GM12865 (cell line): Measurements from ENCODE around the gene SLC6A11.

ENCODE experiments used
- DNase-seq: peaks from one replicate; pipeline ENCODE4 v3.0.0; 2010; ENCODE audit warnings: low read depth
- H3K4me3 ChIP-seq: 2 replicates; pipeline ENCODE4 v1.5.1; 2011; ENCODE audit warnings: mild to moderate bottlenecking, low read depth, low read length, control low read depth
- CTCF ChIP-seq: IDR thresholded peaks from 2 replicates; pipeline ENCODE4 v1.5.1; 2011; ENCODE audit warnings: low read length, control low read depth, low read depth, inconsistent platforms; ENCODE audit not compliant: insufficient read depth; ENCODE audit errors: missing control alignments

Gene SLC6A11

GRCh38 chr3:10892622-10893021 lies 76.6 kb downstream of the SLC6A11 start:
- no peak for TF ChIP-seq CTCF
- no peak overlapping the region for H3K4me3 ChIP-seq

GRCh38 chr3:10901296-10901945 lies 85.4 kb downstream of the SLC6A11 start:
- no peak for DNase-seq

More at GRCh38 chr3:10892622-10893021, 76.6 kb downstream of the SLC6A11 start:
- DNase-seq = no peak

GRCh38 chr3:10907262-10907661 lies 91.2 kb downstream of the SLC6A11 start:
- DNase-seq = no peak
- no peak overlapping the region for H3K4me3 ChIP-seq
- TF ChIP-seq CTCF = no peak

More at GRCh38 chr3:10901296-10901945, 85.4 kb downstream of the SLC6A11 start:
- TF ChIP-seq CTCF = no peak
- H3K4me3 ChIP-seq = no peak overlapping the region

- TF ChIP-seq CTCF = no peak
- H3K4me3 ChIP-seq = no peak overlapping the region
- DNase-seq = no peak
These were observed 94.3 kb downstream of the SLC6A11 start for GRCh38 chr3:10910367-10910766.

- no peak for TF ChIP-seq CTCF
- DNase-seq = no peak
- no peak overlapping the region for H3K4me3 ChIP-seq
These were observed 95.4 kb downstream of the SLC6A11 start for GRCh38 chr3:10911350-10912002.

GRCh38 chr3:10912786-10913185 lies 96.8 kb downstream of the SLC6A11 start:
- H3K4me3 ChIP-seq = no peak overlapping the region
- no peak for TF ChIP-seq CTCF

More at GRCh38 chr3:10912786-10913185, 96.8 kb downstream of the SLC6A11 start:
- no peak for DNase-seq
